HG03378 (cell line): ENCODE results near the gene STK24.

Source experiments
- ATAC-seq: cut with Tn5 transposase; IDR thresholded peaks from one replicate; pipeline ENCODE4 v1.9.1; 2021; ENCODE audit warnings: mild to moderate bottlenecking, moderate library complexity; ENCODE audit not compliant: unreplicated experiment

The STK24 gene

GRCh38 chr13:98514288-98514687 is 62.6 kb downstream of the STK24 start:
- no peak for ATAC-seq

GRCh38 chr13:98513837-98514236 is 63.1 kb downstream of the STK24 start:
- no peak for ATAC-seq

GRCh38 chr13:98512774-98513665 is 63.9 kb downstream of the STK24 start:
- ATAC-seq = no peak

- no peak for ATAC-seq
Observed at GRCh38 chr13:98511435-98511834, 65.5 kb downstream of the STK24 start.

- no peak for ATAC-seq
Observed at GRCh38 chr13:98510156-98510509, 66.8 kb downstream of the STK24 start.

- ATAC-seq = peak; percentile 52
Observed at GRCh38 chr13:98509271-98510155, 67.4 kb downstream of the STK24 start.

- ATAC-seq = no peak
Observed at GRCh38 chr13:98508685-98509084, 68.2 kb downstream of the STK24 start.

GRCh38 chr13:98508280-98508679 is 68.6 kb downstream of the STK24 start:
- no peak for ATAC-seq

GRCh38 chr13:98507282-98507797 is 69.6 kb downstream of the STK24 start:
- ATAC-seq = no peak

- no peak for ATAC-seq
Observed at GRCh38 chr13:98506728-98507230, 70.1 kb downstream of the STK24 start.

GRCh38 chr13:98506322-98506721 is 70.6 kb downstream of the STK24 start:
- no peak for ATAC-seq

- no peak for ATAC-seq
Observed at GRCh38 chr13:98505217-98505616, 71.7 kb downstream of the STK24 start.

GRCh38 chr13:98504371-98504963 is 72.4 kb downstream of the STK24 start:
- ATAC-seq = peak; percentile 31

GRCh38 chr13:98504029-98504351 is 72.9 kb downstream of the STK24 start:
- ATAC-seq = no peak

- no peak for ATAC-seq
Observed at GRCh38 chr13:98503175-98504028, 73.5 kb downstream of the STK24 start.

- peak; percentile 78 for ATAC-seq
Observed at GRCh38 chr13:98500963-98501421, 75.9 kb downstream of the STK24 start.

GRCh38 chr13:98496966-98497365 is 79.9 kb downstream of the STK24 start:
- ATAC-seq = no peak

- ATAC-seq = no peak
Observed at GRCh38 chr13:98496479-98496791, 80.5 kb downstream of the STK24 start.

- no peak for ATAC-seq
Observed at GRCh38 chr13:98495627-98496478, 81.1 kb downstream of the STK24 start.
